IPS-20b (cell line): ENCODE measurements around the gene STEAP1B.

Experiments used
- H3K27ac ChIP-seq: one replicate; pipeline ENCODE4 v1.5.1; 2013; ENCODE audit warnings: low read length
- H3K27me3 ChIP-seq: 2 replicates; pipeline ENCODE4 v1.6.1; 2013; ENCODE audit warnings: mild to moderate bottlenecking, low read length, inconsistent platforms; ENCODE audit not compliant: insufficient read depth
- H3K36me3 ChIP-seq: 2 replicates; pipeline ENCODE4 v1.6.1; 2013; ENCODE audit warnings: low read depth, mild to moderate bottlenecking, inconsistent platforms, low read length, moderate library complexity; ENCODE audit not compliant: insufficient read depth
- H3K4me1 ChIP-seq: 2 replicates; pipeline ENCODE4 v1.6.1; 2013; ENCODE audit warnings: mild to moderate bottlenecking, control low read depth, inconsistent platforms, low read length, moderate library complexity; ENCODE audit not compliant: insufficient read depth
- H3K4me3 ChIP-seq: 2 replicates; pipeline ENCODE4 v1.5.1; 2013; ENCODE audit warnings: mild to moderate bottlenecking, low read length, inconsistent platforms
- H3K9ac ChIP-seq: 2 replicates; pipeline ENCODE4 v1.6.1; 2013; ENCODE audit warnings: low read depth, mild to moderate bottlenecking, inconsistent platforms, low read length, moderate library complexity
- H3K9me3 ChIP-seq: 2 replicates; pipeline ENCODE4 v1.6.1; 2013; ENCODE audit warnings: mild to moderate bottlenecking, low read depth, low read length, inconsistent platforms; ENCODE audit not compliant: insufficient read depth

STEAP1B gene

GRCh38 chr7:22390516-22390915 lies 109.5 kb downstream of the STEAP1B start:
- Histone ChIP-seq H3K27ac (no peak overlapping the region), H3K9me3 (no peaks in the 10 kb centered on the region), H3K9ac (no peak overlapping the region), H3K27me3 (no peaks in the 10 kb centered on the region), H3K36me3 (no peaks in the 10 kb centered on the region), H3K4me3 (no peak overlapping the region), H3K4me1 (peaks cover 10% of the 10 kb centered on the region)

- H3K9me3 ChIP-seq = no peaks in the 10 kb centered on the region
- H3K4me3 ChIP-seq = no peak overlapping the region
- no peak overlapping the region for H3K9ac ChIP-seq
- H3K27ac ChIP-seq = no peak overlapping the region
- no peaks in the 10 kb centered on the region for H3K36me3 ChIP-seq
- no peaks in the 10 kb centered on the region for H3K27me3 ChIP-seq
- H3K4me1 ChIP-seq = peaks cover 10% of the 10 kb centered on the region
Measured at GRCh38 chr7:22389892-22390291, 110.1 kb downstream of the STEAP1B start.

- no peak overlapping the region for H3K4me3 ChIP-seq
- no peak overlapping the region for H3K27ac ChIP-seq
- no peaks in the 10 kb centered on the region for H3K9me3 ChIP-seq
- no peak overlapping the region for H3K9ac ChIP-seq
- no peaks in the 10 kb centered on the region for H3K36me3 ChIP-seq
- H3K4me1 ChIP-seq = peaks cover 10% of the 10 kb centered on the region
- H3K27me3 ChIP-seq = no peaks in the 10 kb centered on the region
Measured at GRCh38 chr7:22387583-22387982, 112.4 kb downstream of the STEAP1B start.

- peaks cover 10% of the 10 kb centered on the region for H3K4me1 ChIP-seq
- H3K36me3 ChIP-seq = no peaks in the 10 kb centered on the region
- no peak overlapping the region for H3K9ac ChIP-seq
- H3K27me3 ChIP-seq = no peaks in the 10 kb centered on the region
- no peak overlapping the region for H3K4me3 ChIP-seq
- H3K27ac ChIP-seq = no peak overlapping the region
- no peaks in the 10 kb centered on the region for H3K9me3 ChIP-seq
Measured at GRCh38 chr7:22386865-22387264, 113.1 kb downstream of the STEAP1B start.

GRCh38 chr7:22386206-22386858 lies 113.7 kb downstream of the STEAP1B start:
- Histone ChIP-seq H3K27me3 (no peaks in the 10 kb centered on the region), H3K9me3 (no peaks in the 10 kb centered on the region), H3K36me3 (no peaks in the 10 kb centered on the region), H3K27ac (no peak overlapping the region), H3K9ac (no peak overlapping the region), H3K4me3 (no peak overlapping the region), H3K4me1 (peaks cover 10% of the 10 kb centered on the region)

GRCh38 chr7:22385326-22385725 lies 114.7 kb downstream of the STEAP1B start:
- Histone ChIP-seq H3K9ac (no peak overlapping the region), H3K27ac (no peak overlapping the region), H3K27me3 (no peaks in the 10 kb centered on the region), H3K9me3 (no peaks in the 10 kb centered on the region), H3K4me3 (no peak overlapping the region), H3K36me3 (no peaks in the 10 kb centered on the region), H3K4me1 (peaks cover under 1% of the 10 kb centered on the region)

- Histone ChIP-seq H3K36me3 (no peaks in the 10 kb centered on the region), H3K4me3 (no peak overlapping the region), H3K27ac (no peak overlapping the region), H3K27me3 (no peaks in the 10 kb centered on the region), H3K9ac (no peak overlapping the region), H3K4me1 (no peaks in the 10 kb centered on the region), H3K9me3 (no peaks in the 10 kb centered on the region)
Measured at GRCh38 chr7:22380333-22380732, 119.7 kb downstream of the STEAP1B start.

- Histone ChIP-seq H3K27me3 (no peaks in the 10 kb centered on the region), H3K9me3 (no peaks in the 10 kb centered on the region), H3K4me3 (no peak overlapping the region), H3K36me3 (no peaks in the 10 kb centered on the region), H3K4me1 (no peaks in the 10 kb centered on the region), H3K9ac (no peak overlapping the region), H3K27ac (no peak overlapping the region)
Measured at GRCh38 chr7:22378199-22378980, 121.6 kb downstream of the STEAP1B start.

- Histone ChIP-seq H3K27ac (no peak overlapping the region), H3K36me3 (no peaks in the 10 kb centered on the region), H3K9me3 (no peaks in the 10 kb centered on the region), H3K9ac (no peak overlapping the region), H3K27me3 (no peaks in the 10 kb centered on the region), H3K4me1 (no peaks in the 10 kb centered on the region), H3K4me3 (no peak overlapping the region)
Measured at GRCh38 chr7:22377703-22378102, 122.3 kb downstream of the STEAP1B start.

GRCh38 chr7:22375359-22376048 lies 124.5 kb downstream of the STEAP1B start:
- Histone ChIP-seq H3K36me3 (no peaks in the 10 kb centered on the region), H3K9ac (no peak overlapping the region), H3K27ac (no peak overlapping the region), H3K4me1 (no peaks in the 10 kb centered on the region), H3K4me3 (no peak overlapping the region), H3K27me3 (no peaks in the 10 kb centered on the region), H3K9me3 (no peaks in the 10 kb centered on the region)

- Histone ChIP-seq H3K27ac (no peak overlapping the region), H3K4me1 (no peaks in the 10 kb centered on the region), H3K9me3 (no peaks in the 10 kb centered on the region), H3K4me3 (no peak overlapping the region), H3K36me3 (no peaks in the 10 kb centered on the region), H3K27me3 (no peaks in the 10 kb centered on the region), H3K9ac (no peak overlapping the region)
Measured at GRCh38 chr7:22373911-22374310, 126.1 kb downstream of the STEAP1B start.

GRCh38 chr7:22373388-22373787 lies 126.6 kb downstream of the STEAP1B start:
- no peak overlapping the region for H3K4me3 ChIP-seq

More at GRCh38 chr7:22373388-22373787, 126.6 kb downstream of the STEAP1B start:
- H3K36me3 ChIP-seq = no peaks in the 10 kb centered on the region
- H3K27me3 ChIP-seq = no peaks in the 10 kb centered on the region
- H3K4me1 ChIP-seq = no peaks in the 10 kb centered on the region
- no peak overlapping the region for H3K9ac ChIP-seq
- no peak overlapping the region for H3K27ac ChIP-seq
- H3K9me3 ChIP-seq = no peaks in the 10 kb centered on the region
